DND-41 (cell line): ENCODE measurements around the gene MANEA.

ENCODE experiments used
- CTCF ChIP-seq: IDR thresholded peaks from 2 replicates; pipeline ENCODE4 v1.5.1; 2012; ENCODE audit warnings: borderline replicate concordance, low read length, moderate library complexity, mild to moderate bottlenecking; ENCODE audit not compliant: poor library complexity, severe bottlenecking; ENCODE audit errors: extremely low read depth
- EZH2 ChIP-seq: IDR thresholded peaks from 3 replicates; pipeline ENCODE4 v1.6.1; 2012; ENCODE audit warnings: borderline replicate concordance, low read depth, mild to moderate bottlenecking, moderate library complexity, low read length, inconsistent platforms; ENCODE audit not compliant: severe bottlenecking

DNA sequence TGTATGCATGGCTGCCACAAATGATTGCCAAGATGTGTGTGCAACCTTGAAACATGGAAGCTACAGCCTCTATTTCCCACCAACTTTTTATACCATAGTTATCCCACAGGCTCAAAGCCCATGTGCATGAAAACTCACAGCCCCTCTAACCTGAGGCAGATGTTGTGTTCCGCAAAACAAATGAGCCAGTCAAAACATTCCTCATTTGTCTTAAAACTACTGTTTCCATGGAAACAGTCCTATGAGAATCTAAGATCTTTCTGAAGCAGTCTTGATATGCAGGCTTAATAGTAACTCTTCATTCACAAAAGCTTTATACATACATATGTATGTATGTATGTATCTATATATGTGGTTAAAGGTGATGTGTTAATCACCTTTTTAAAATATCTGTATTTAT is 31.2 kb upstream of the MANEA start:
- TF ChIP-seq CTCF = no peak
- no peak for TF ChIP-seq EZH2
